ENCODE measurements around the gene PPP2R5A. TPM values are rescaled to one million over a fixed set of nuclear protein-coding genes. Genes with fewer than 3 reads are reported as not detected.

Gene PPP2R5A
- total RNA-seq, 1 experiment from 2014 or later: 22.0 TPM

GRCh38 chr1:212379366-212379765, 94.2 kb downstream of the PPP2R5A start:
- H3K27me3 Mint-ChIP-seq (ENCODE audit: low read depth): no peaks in the 10 kb centered on the region
- no peak overlapping the region for H3K4me3 Mint-ChIP-seq
- peaks cover 3 to 4% of the 10 kb centered on the region in 2 experiments; a peak in 3 of 4 replicates for H3K4me1 Mint-ChIP-seq
- DNase-seq: no peak
- Histone ChIP-seq H3K56ac (ENCODE audit: insufficient read length, low read depth, low read length) (no peak overlapping the region), H3K4me2 (ENCODE audit: insufficient read depth, insufficient read length, low read length) (no peak overlapping the region), H2AK5ac (ENCODE audit: insufficient read length, low read length) (no peak overlapping the region), H3K79me2 (ENCODE audit: insufficient read depth, low read length) (no peaks in the 10 kb centered on the region), H2BK12ac (ENCODE audit: insufficient read length, low read depth, low read length) (no peak overlapping the region), H4K5ac (ENCODE audit: insufficient read length, low read depth, low read length) (no peak overlapping the region), H3K79me1 (ENCODE audit: insufficient read depth, low read depth, low read length, poor library complexity, severe bottlenecking) (no peaks in the 10 kb centered on the region), H3K18ac (ENCODE audit: insufficient read length, low read depth, low read length) (no peak overlapping the region), H4K20me1 (ENCODE audit: control insufficient read depth, insufficient read depth, insufficient read length) (no peaks in the 10 kb centered on the region), H3K27ac (ENCODE audit: insufficient read length, low read depth, low read length) (no peak overlapping the region), H3K23me2 (ENCODE audit: insufficient read length, low read depth, low read length, poor library complexity, severe bottlenecking) (no peaks in the 10 kb centered on the region), H2BK120ac (ENCODE audit: low read depth, low read length, poor library complexity, severe bottlenecking) (no peak overlapping the region), H2BK15ac (ENCODE audit: low read depth, low read length) (no peak overlapping the region), H3K4ac (ENCODE audit: low read depth, low read length) (no peak overlapping the region), H4K91ac (ENCODE audit: insufficient read length, low read depth, low read length) (no peak overlapping the region), H3K9ac (ENCODE audit: extremely low read depth, insufficient read length, low read length) (no peak overlapping the region), H3K4me1 (ENCODE audit: insufficient read depth, low read length) (no peaks in the 10 kb centered on the region), H4K8ac (replicated peaks; ENCODE audit: insufficient read length, low read depth, low read length) (no peak overlapping the region), H3K9me3 (ENCODE audit: control insufficient read depth, low read depth, low read length) (no peaks in the 10 kb centered on the region), H2BK20ac (ENCODE audit: low read depth, low read length, poor library complexity, severe bottlenecking) (no peak overlapping the region), H2BK5ac (ENCODE audit: insufficient read length, low read length) (no peak overlapping the region), H2AFZ (ENCODE audit: low read length) (no peak overlapping the region), H3K14ac (ENCODE audit: insufficient read depth, low read length) (no peak overlapping the region), H3K27me3 (ENCODE audit: insufficient read depth, low read length) (no peaks in the 10 kb centered on the region), H3K23ac (ENCODE audit: insufficient read length, low read depth, low read length) (no peak overlapping the region), H3T11ph (ENCODE audit: low read length) (no peak overlapping the region)
- no peak for TF ChIP-seq CTCF (conservative IDR thresholded peaks at IDR 0.05)
- no CpG with 5 or more reads among the region's 2 CpGs for WGBS (ENCODE audit: extremely low coverage, insufficient read length, low lambda C conversion rate)
- H3K9me3 Mint-ChIP-seq: no peaks in the 10 kb centered on the region
- H3K36me3 Mint-ChIP-seq (ENCODE audit: insufficient read depth in 1 of 3, low read depth in 3 of 3): peaks cover 34 to 74% (median 55%) of the 10 kb centered on the region in 3 experiments
- no peak overlapping the region; a peak in 1 of 7 replicates for H3K27ac Mint-ChIP-seq
